Dedifferentiated amniotic fluid mesenchymal stem cell (primary cell): Measurements from ENCODE around the gene LMAN2L.

Source experiments
- DNase-seq: peaks from one replicate; pipeline ENCODE4 v3.0.0-alpha.2; 2016; ENCODE audit errors: extremely low spot score

LMAN2L gene

GRCh38 chr2:96739633-96740428 is at the start of gene LMAN2L:
LMAN2L (minus strand) TSS chr2:96740064; CDS start chr2:96740040, 24 bp downstream.
- DNase-seq: peak; percentile 98

- DNase-seq: no peak
These were observed 49.4 kb upstream of the LMAN2L start for GRCh38 chr2:96789245-96789617.

- peak; percentile 14 for DNase-seq
These were observed 48.8 kb upstream of the LMAN2L start for GRCh38 chr2:96788442-96789244.

- DNase-seq: peak; percentile 13
These were observed 47.5 kb upstream of the LMAN2L start for GRCh38 chr2:96787411-96787810.

GRCh38 chr2:96783388-96783787 is 43.5 kb upstream of the LMAN2L start:
- no peak for DNase-seq

GRCh38 chr2:96775160-96775559 is 35.3 kb upstream of the LMAN2L start:
- DNase-seq: no peak

GRCh38 chr2:96773922-96774321 is 34.1 kb upstream of the LMAN2L start:
- DNase-seq: no peak

- DNase-seq: no peak
These were observed 33.2 kb upstream of the LMAN2L start for GRCh38 chr2:96772903-96773671.

- DNase-seq: no peak
These were observed 32.1 kb upstream of the LMAN2L start for GRCh38 chr2:96771796-96772618.

GRCh38 chr2:96770442-96771202 is 30.8 kb upstream of the LMAN2L start:
- no peak for DNase-seq

- no peak for DNase-seq
These were observed 29.9 kb upstream of the LMAN2L start for GRCh38 chr2:96769814-96770213.

GRCh38 chr2:96768083-96768561 is 28.3 kb upstream of the LMAN2L start:
- no peak for DNase-seq

- DNase-seq: no peak
These were observed 27.4 kb upstream of the LMAN2L start for GRCh38 chr2:96767135-96767871.

GRCh38 chr2:96764253-96764637 is 24.4 kb upstream of the LMAN2L start:
- no peak for DNase-seq

GRCh38 chr2:96763511-96764252 is 23.8 kb upstream of the LMAN2L start:
- no peak for DNase-seq

- no peak for DNase-seq
These were observed 22.9 kb upstream of the LMAN2L start for GRCh38 chr2:96762529-96763311.

- no peak for DNase-seq
These were observed 21.3 kb upstream of the LMAN2L start for GRCh38 chr2:96760986-96761832.
